Measurements from ENCODE around the gene PAK1.
"Not testable (repeated sequence)": the region's sequence is repeated elsewhere in the genome, so short reads cannot be mapped to it uniquely, and the experiment has no call there.

The PAK1 gene

GRCh38 chr11:77473801-77474683, at the start of gene PAK1:
TSS of gene PAK1 (minus strand) at chr11:77474094. CDS start at chr11:77392520, 81,574 bp downstream.
- DNase-seq (ENCODE audit: low read depth in 2 of 2) = peak; percentile 70 to 78

- no peak for DNase-seq (ENCODE audit: low read depth in 2 of 2)
These were observed 48.3 kb upstream of the PAK1 start for GRCh38 chr11:77522215-77522614.

GRCh38 chr11:77519847-77520246, 46.0 kb upstream of the PAK1 start:
- no peak for DNase-seq (ENCODE audit: low read depth in 2 of 2)

DNA sequence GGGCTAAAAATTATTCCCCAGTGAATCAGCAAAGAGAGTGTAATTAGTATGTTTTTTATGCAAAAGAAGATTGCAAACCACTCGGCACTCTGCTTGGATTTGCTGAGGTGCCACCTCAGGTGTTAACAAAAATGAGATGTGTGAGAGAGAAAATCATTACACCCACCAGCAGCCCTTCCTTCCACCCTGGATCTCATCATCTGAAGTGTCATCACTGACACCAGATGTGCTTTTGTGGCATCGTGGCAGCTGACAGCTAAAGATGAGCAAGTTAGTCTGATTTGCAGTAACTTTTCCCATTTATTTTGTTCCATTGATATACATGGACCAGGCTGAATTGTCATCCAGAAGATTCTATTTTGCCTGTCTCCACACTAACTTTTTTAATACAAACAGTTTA, 44.6 kb upstream of the PAK1 start:
- DNase-seq (ENCODE audit: low read depth in 2 of 2) = no peak

GRCh38 chr11:77517753-77518152, 43.9 kb upstream of the PAK1 start:
- DNase-seq (ENCODE audit: low read depth in 2 of 2) = no peak

GRCh38 chr11:77517226-77517625, 43.3 kb upstream of the PAK1 start:
- no peak for DNase-seq (ENCODE audit: low read depth in 2 of 2)

GRCh38 chr11:77515483-77515882, 41.6 kb upstream of the PAK1 start:
- no peak for DNase-seq (ENCODE audit: low read depth in 2 of 2)

DNA sequence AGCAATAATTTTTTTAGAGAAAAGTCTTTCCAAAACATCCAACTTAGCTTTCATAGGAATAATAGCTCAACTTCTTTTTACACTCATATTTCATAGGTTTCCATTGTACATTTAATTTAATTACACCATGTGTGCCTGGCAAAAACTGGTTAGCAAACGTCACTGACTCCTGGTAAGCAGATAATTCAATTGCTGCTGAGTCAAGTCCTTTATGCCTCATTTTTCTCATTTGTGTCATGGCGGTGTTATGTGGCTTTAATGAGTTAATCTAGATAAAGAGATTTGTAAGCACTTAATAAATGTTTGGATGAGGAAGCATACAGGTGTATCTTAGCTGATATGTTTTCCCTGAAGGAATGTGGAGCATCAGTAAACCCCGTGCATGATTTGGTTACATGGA, 41.2 kb upstream of the PAK1 start:
- no peak for DNase-seq (ENCODE audit: low read depth in 2 of 2)

DNA sequence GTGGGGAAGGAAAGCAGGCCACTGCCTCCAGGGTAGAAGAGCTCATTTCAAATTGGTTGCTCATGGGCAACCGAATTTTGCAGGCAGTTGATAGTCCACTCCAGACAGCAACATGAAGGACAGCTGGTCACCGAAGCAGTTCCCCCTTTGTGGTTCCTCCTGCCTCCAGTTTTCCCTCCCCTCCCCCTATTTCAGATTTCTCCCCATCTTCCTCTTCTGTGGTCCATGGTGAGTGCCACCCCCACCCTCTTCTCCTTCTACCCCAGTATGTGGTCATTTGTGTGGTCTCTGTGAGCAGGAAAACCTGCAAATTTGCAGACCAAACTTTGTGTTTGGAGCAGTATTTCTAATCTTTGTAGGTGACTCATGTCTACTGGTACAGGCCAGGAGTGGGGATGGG, 38.2 kb upstream of the PAK1 start:
- no peak for DNase-seq (ENCODE audit: low read depth in 2 of 2)

- no peak for DNase-seq (ENCODE audit: low read depth in 2 of 2)
These were observed 37.0 kb upstream of the PAK1 start for GRCh38 chr11:77510851-77511250.

- DNase-seq (ENCODE audit: low read depth in 2 of 2) = no peak
These were observed 36.2 kb upstream of the PAK1 start for GRCh38 chr11:77510095-77510494.

DNA sequence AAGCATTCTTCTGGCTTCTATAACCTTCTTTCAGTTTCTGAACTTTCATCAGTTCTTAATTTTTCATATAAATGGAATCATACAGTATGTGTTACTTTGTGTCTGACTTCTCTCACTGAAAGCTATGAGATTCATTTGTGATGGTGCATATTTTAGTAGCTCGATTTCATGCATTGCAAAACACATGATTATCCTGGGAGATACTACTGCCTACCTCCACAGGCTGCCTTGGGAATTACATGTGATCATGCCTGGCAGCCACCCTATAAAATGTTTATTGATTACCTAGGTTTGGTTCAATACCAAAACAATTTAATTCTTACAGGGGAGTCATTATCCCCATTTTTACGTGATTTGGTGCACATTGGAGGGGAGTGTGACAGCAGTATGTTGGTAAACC, 34.1 kb upstream of the PAK1 start:
- DNase-seq (ENCODE audit: low read depth in 2 of 2) = no peak

DNA sequence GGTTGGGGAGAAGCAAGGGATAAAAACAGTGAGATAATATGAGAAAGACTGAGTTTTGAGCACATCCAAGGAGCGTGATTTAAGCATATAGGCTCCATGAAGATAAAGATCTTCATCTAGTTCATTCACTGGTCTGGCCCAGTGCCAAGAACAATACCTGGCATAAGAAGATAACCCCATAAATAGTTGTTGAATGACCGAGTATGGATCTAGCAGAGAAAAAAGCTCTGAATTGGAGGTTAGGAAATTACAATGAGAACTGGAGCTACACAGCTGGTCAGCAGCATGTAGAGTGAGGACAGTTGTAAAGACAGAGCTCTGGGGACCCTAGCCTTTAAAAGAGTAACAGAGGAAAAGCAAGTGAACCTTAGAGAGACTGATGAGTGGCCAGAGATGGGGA, 33.0 kb upstream of the PAK1 start:
- DNase-seq (ENCODE audit: low read depth in 2 of 2) = no peak

GRCh38 chr11:77505956-77506355, 32.1 kb upstream of the PAK1 start:
- no peak for DNase-seq (ENCODE audit: low read depth in 2 of 2)

- no peak for DNase-seq (ENCODE audit: low read depth in 2 of 2)
These were observed 29.1 kb upstream of the PAK1 start for GRCh38 chr11:77503006-77503405.

DNA sequence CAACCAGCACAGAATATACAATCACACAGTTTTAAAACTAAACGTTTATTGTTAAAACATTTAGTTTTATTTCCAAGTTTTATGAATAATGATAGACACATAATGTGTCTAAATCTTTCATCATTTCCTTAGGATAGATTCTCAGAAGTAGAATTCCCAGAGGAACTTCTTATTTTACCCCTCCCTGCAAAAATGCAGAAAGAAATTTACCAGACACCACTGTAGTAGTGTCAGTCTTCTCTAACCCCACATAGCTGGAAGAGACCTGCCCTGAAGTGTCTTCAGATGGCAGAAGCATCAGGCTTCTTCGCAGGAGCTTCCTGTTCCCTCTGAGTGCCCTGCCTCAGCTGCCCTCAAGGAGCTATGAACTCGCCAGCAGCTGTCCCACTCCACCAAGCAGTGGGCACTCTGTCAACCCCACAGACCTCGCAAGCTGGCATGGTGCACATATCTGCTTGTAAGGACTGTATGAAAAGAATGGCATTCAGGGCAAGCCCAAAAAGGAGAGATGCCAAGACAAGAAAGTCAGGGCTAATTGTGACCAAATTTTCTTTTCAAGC, 28.5 kb upstream of the PAK1 start:
- DNase-seq (ENCODE audit: low read depth in 2 of 2) = no peak

DNA sequence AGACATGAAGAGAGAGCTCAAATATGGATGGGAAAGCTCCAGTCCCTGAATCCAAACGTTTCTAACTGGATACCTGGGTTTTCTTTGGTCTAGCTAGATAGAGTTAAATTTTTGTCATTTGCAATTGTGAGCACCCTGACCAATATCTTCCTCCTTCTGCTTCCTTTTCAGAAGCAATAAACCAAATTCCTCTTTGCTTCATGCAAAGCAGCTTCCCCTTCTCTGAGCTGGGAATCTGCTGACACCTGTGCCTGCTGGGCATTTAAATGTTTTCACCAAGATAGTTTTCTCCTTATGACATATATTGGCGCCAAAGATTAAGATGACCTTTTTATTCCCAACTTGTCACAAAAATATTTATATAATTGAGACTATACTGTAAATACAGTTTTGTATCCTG, 27.9 kb upstream of the PAK1 start:
- no peak for DNase-seq (ENCODE audit: low read depth in 2 of 2)

- DNase-seq (ENCODE audit: low read depth in 2 of 2) = no peak
These were observed 23.5 kb upstream of the PAK1 start for GRCh38 chr11:77497368-77497767.

DNA sequence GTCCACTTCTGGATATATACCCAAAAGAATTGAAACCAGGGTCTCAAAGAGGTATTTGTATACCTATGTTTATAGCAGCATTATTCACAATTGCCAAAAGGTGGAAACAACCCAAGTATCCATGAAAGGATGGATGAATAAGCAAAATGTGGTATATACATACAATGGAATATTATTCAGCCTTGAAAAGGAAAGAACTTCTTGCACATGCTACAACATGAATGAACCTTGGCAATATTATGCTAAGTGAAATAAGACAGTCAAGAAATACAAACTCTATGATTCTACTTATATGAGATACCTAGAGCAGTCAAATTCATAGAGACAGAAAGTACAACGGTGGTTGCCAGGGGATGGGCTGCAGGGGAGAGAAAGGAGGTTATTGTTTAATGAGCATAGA, 21.6 kb upstream of the PAK1 start:
- no peak for DNase-seq (ENCODE audit: low read depth in 2 of 2)

DNA sequence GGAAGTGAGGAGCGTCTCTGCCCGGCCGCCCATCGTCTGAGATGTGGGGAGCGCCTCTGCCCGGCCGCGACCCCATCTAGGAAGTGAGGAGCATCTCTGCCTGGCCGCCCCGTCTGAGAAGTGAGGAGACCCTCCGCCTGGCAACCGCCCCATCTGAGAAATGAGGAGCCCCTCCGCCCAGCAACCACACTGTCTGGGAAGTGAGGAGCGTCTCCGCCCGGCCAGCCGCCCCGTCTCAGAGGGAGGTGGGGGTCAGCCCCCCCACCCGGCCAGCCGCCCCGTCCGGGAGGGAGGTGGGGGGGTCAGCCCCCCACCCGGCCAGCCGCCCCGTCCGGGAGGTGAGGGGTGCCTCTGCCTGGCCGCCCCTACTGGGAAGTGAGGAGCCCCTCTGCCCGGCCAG, 16.1 kb upstream of the PAK1 start:
- not testable (repeated sequence) for DNase-seq (ENCODE audit: low read depth in 2 of 2)

DNA sequence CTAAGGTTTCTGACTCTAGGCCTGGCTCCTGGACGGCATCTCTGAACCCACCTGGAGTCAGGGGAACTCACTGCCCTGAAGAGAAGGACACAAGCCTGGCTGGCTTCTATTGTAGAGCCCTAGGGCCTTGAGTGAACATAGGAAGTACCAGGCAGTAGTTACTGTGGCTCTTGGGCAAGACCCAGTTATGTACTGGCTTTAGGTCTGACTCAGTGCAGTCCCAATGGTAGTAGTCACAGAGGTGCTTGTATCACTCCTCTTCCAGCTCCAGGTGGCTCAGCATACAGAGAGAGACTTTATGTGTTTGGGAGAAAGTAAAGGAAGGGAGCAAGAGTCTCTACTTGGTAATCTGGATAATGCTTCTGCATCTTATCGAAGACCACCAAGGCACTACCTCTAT, 13.9 kb upstream of the PAK1 start:
- DNase-seq (ENCODE audit: low read depth in 2 of 2) = no peak

DNA sequence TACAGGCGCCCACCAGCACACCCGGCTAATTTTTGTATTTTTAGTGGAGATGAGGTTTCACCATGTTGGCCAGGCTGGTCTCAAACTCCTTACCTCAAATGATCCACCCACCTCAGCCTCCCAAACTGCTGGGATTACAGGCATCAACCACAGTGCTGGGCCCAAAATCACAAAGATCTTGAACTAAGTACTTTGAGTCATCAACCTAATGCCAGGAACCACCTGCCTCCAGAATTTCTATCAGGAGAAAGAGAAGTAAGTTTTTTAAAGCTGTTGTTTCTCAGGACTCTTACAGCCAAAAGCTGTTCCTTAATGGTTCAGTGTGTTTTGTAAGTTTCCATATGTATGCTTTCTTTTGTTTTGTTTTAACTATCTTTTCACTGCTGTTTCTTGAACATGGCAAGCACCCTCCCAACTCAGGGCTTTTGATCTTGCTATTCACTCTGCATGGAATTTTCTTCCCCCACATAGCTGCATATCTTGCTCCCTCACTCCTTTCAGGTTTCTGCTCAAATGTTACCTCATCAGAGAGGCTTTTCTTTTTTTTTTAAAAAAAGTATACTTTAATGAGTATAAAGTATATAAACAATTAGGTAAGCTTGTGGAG, 6.0 kb upstream of the PAK1 start:
- no peak for DNase-seq (ENCODE audit: low read depth in 2 of 2)

DNA sequence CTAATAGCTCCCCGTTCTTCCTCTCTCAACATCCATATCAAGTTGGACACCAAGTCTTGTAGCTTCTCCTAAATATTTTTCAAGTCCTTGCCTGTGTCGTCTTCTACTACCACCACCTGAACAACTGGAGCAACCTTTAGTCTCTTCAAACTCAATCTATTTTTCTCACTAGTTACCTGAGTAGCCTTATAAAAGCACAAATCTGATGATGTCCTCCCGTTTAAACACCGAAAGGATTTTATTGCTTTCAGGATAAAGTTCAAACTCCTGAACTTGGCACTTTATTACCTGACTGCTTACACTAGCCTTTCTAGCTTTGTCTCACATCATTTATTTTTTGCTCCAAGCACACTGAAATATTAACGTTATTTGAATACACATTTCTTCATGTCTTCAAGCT, 1.3 kb upstream of the PAK1 start:
- no peak for DNase-seq (ENCODE audit: low read depth in 2 of 2)

Measured in stimulated activated CD8-positive, alpha-beta memory T cell treated with anti-CD3 and anti-CD28 coated beads, Interleukin-2, amount 100 ng/mL, for 1 hour (primary cell).